Parathyroid adenoma (tissue), 2 donors: Measurements from ENCODE around the gene IGFBP2.

Experiments
- H2AFZ ChIP-seq: fragments of 300-600 bp; sonication (generic); one replicate; pipeline ENCODE4 v1.7.0; 2017; ENCODE audit warnings: antibody characterized with exemption, mild to moderate bottlenecking
- H3K27ac ChIP-seq: fragments of 300-600 bp; sonication (generic); one replicate; pipeline ENCODE4 v1.7.0; 2017
- H3K27me3 ChIP-seq: fragments of 300-600 bp; sonication (generic); one replicate; pipeline ENCODE4 v1.7.0; 2017; ENCODE audit warnings: low read length; ENCODE audit not compliant: control insufficient read depth, insufficient read depth
- H3K36me3 ChIP-seq: fragments of 300-600 bp; sonication (generic); one replicate; pipeline ENCODE4 v1.7.0; 2017; ENCODE audit warnings: low read length; ENCODE audit not compliant: control insufficient read depth, insufficient read depth
- H3K4me1 ChIP-seq: fragments of 300-600 bp; sonication (generic); one replicate; pipeline ENCODE4 v1.7.0; 2017; ENCODE audit warnings: control low read depth
- H3K4me2 ChIP-seq: fragments of 300-600 bp; sonication (generic); one replicate; pipeline ENCODE4 v1.7.0; 2017; ENCODE audit warnings: low read length
- H3K4me3 ChIP-seq: fragments of 300-600 bp; sonication (generic); one replicate; pipeline ENCODE4 v1.7.0; 2017; ENCODE audit warnings: low read depth, low read length
- H3K79me2 ChIP-seq: fragments of 300-600 bp; sonication (generic); one replicate; pipeline ENCODE4 v1.7.0; 2017; ENCODE audit warnings: control low read depth
- H3K9ac ChIP-seq: fragments of 300-600 bp; sonication (generic); one replicate; pipeline ENCODE4 v1.7.0; 2017; ENCODE audit warnings: mild to moderate bottlenecking
- H3K9me3 ChIP-seq: fragments of 300-600 bp; sonication (generic); one replicate; pipeline ENCODE4 v1.7.0; 2017; ENCODE audit warnings: low read length; ENCODE audit not compliant: control insufficient read depth
- TF ChIP-seq, protein P1 (sequence below): fragments of 300-600 bp; sonication (generic); IDR thresholded peaks from one replicate; pipeline ENCODE4 v1.7.0; 2017; ENCODE audit warnings: antibody characterized with exemption, mild to moderate bottlenecking
- donor health status: primary hyperparathyroidism.

Gene IGFBP2

DNA sequence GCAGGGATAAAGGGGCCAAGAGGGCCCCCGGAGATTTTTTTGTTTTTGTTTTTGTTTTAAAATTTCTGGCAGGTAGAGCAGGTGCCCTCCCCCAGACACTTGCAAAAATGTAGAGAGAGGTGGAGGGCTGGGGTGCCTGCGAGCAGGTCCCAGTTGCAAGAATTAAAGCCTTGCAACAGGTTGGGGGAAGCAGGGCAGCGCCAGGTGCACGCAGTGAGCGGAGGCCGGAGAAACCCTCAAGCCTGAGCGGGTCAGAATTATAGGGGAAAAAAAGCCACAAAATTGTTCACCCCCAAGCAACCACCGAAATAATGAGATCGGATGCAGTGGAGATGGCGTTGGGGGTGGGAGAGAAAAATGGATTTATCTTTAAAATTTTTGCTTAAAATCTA lies 61.6 kb downstream of the IGFBP2 start:
- Histone ChIP-seq H3K79me2 (no peaks in the 10 kb centered on the region), H3K4me2 (peak overlapping the region; percentile 94), H3K36me3 (no peaks in the 10 kb centered on the region), H3K27me3 (no peaks in the 10 kb centered on the region), H3K4me3 (peak overlapping the region; percentile 47), H3K9me3 (no peaks in the 10 kb centered on the region), H3K9ac (no peak overlapping the region), H2AFZ (no peak overlapping the region), H3K4me1 (peaks cover 2% of the 10 kb centered on the region), H3K27ac (no peak overlapping the region)
- TF ChIP-seq, protein P1, sequence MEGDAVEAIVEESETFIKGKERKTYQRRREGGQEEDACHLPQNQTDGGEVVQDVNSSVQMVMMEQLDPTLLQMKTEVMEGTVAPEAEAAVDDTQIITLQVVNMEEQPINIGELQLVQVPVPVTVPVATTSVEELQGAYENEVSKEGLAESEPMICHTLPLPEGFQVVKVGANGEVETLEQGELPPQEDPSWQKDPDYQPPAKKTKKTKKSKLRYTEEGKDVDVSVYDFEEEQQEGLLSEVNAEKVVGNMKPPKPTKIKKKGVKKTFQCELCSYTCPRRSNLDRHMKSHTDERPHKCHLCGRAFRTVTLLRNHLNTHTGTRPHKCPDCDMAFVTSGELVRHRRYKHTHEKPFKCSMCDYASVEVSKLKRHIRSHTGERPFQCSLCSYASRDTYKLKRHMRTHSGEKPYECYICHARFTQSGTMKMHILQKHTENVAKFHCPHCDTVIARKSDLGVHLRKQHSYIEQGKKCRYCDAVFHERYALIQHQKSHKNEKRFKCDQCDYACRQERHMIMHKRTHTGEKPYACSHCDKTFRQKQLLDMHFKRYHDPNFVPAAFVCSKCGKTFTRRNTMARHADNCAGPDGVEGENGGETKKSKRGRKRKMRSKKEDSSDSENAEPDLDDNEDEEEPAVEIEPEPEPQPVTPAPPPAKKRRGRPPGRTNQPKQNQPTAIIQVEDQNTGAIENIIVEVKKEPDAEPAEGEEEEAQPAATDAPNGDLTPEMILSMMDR = no peak

DNA sequence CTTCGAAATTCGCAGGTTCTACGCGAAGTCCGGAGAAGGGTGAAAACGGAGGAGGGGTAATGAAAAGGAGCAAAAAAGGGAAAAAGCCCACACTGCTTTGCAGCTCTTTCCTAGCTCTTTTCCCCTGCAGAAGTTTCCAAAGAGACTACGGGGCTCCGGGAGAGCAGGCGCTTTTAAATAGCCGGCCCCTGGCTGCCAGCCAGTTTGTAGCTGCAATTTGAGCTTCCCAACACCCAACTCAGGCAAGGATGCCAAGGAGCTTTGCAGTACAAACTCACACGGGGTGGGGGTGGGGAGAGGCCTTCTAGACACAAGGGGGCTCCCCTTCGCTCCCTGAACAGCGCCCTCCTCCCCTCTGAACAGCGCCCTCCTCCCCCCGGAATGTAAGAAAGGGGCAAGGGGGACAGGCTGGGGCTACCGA lies 62.2 kb downstream of the IGFBP2 start, which contains the start of gene IGFBP5:
IGFBP5 (minus strand) TSS at position 149 of the 421 bp plus-strand sequence. CDS start 774 bp downstream, outside the sequence.
- Histone ChIP-seq H3K79me2 (no peaks in the 10 kb centered on the region), H3K9ac (no peak within 1 kb of the TSS), H3K27me3 (no peaks in the 10 kb centered on the region), H3K9me3 (no peaks in the 10 kb centered on the region), H2AFZ (peak within 1 kb of the TSS; percentile 49), H3K4me2 (peak within 1 kb of the TSS; percentile 94), H3K4me1 (peaks cover 2% of the 10 kb centered on the region), H3K27ac (no peak within 1 kb of the TSS), H3K36me3 (no peaks in the 10 kb centered on the region), H3K4me3 (peak within 1 kb of the TSS; percentile 47)
- TF ChIP-seq, protein P1 = no peak

DNA sequence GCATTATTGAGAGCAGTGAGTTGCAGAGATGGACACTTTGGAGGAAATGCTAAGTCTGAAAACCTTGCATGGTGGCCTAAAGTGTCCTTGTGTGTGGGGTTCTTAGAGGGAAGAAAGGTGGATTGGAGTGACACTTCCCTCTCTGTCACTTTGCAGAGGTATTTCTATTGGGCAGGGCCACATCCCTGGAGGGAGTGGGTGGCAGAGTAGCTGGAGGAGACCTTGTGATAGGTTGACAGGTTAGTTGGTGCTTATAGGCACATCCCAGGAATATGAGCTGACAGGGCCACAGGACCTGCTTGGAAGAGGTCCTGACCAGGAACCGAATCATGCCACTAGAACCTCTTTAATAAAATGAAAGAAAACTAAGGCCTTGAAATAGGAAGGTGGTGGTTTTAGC lies 63.1 kb downstream of the IGFBP2 start:
- H3K4me1 ChIP-seq = peaks cover 2% of the 10 kb centered on the region
- no peaks in the 10 kb centered on the region for H3K27me3 ChIP-seq
- no peak overlapping the region for H2AFZ ChIP-seq
- no peak overlapping the region for H3K9ac ChIP-seq
- H3K79me2 ChIP-seq = no peaks in the 10 kb centered on the region
- TF ChIP-seq, protein P1 = no peak
- no peaks in the 10 kb centered on the region for H3K36me3 ChIP-seq
- no peak overlapping the region for H3K4me3 ChIP-seq
- H3K27ac ChIP-seq = no peak overlapping the region
- H3K9me3 ChIP-seq = no peaks in the 10 kb centered on the region
- H3K4me2 ChIP-seq = no peak overlapping the region

DNA sequence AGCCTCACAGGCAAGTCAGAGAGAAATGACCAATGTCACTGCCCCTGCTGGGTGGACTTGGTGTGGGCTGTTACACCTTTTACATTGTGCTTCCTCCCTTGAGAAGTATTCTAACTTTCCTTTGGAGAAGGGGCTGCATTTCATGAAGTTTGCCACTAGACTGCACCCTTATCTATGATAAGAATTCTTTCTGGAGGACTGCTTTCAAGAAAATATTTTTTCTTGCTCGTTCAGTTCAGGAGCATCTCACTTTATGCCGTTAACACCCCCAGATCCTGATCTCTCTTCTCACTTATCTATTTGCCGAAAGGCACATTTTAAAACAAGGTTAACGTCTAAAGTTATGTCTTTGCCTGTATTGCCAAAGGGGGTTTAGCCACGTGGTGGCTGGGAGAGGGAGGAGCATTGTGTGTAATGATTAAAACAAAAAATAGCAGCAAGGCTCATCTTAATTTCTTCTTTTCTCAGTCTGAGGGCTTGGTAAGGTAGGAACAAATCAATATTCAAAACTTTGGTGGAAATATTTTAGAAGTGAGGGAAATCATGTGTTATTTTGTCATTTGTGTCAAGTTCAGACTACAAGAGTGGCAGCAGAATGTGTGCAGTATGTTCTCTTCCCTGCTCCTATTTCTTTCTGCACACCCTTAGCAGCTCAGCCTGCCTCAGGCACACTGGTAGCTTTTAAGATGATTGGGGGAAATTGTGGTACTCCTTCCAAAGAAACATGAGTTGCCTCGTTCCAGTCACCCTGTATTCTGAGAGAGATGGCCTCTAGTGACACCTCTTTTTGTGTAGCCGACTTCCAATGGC lies 63.7 kb downstream of the IGFBP2 start:
- no peak overlapping the region for H3K27ac ChIP-seq
- H2AFZ ChIP-seq = no peak overlapping the region
- H3K27me3 ChIP-seq = no peaks in the 10 kb centered on the region
- TF ChIP-seq, protein P1 = peak; percentile 53
- no peak overlapping the region for H3K9ac ChIP-seq
- no peaks in the 10 kb centered on the region for H3K9me3 ChIP-seq
- H3K4me1 ChIP-seq = peaks cover 2% of the 10 kb centered on the region
- no peak overlapping the region for H3K4me2 ChIP-seq
- H3K4me3 ChIP-seq = no peak overlapping the region
- H3K36me3 ChIP-seq = no peaks in the 10 kb centered on the region
- no peaks in the 10 kb centered on the region for H3K79me2 ChIP-seq

DNA sequence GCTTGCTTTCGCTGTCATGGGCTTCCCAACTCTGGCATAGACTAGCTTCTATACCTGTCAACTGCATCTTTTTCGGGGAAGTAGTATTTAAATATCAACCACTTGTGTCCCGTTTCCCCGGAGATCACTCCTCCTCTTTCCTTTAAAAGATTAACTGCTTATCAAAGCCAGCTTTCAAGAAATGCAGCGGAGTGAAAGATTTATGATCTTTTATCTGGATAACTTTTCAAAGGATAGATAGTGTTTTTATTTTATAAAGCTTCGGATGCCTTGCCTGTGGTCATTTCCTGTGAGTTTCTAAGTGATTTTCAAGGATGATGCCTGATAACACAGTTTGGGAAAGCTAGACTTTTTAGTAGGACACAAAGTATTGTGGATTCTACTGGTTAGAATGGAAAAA lies 65.1 kb downstream of the IGFBP2 start:
- no peak overlapping the region for H3K4me3 ChIP-seq
- no peak overlapping the region for H2AFZ ChIP-seq
- H3K27me3 ChIP-seq = no peaks in the 10 kb centered on the region
- H3K9ac ChIP-seq = no peak overlapping the region
- H3K79me2 ChIP-seq = no peaks in the 10 kb centered on the region
- H3K4me2 ChIP-seq = no peak overlapping the region
- TF ChIP-seq, protein P1 = no peak
- H3K4me1 ChIP-seq = peaks cover 2% of the 10 kb centered on the region
- no peaks in the 10 kb centered on the region for H3K9me3 ChIP-seq
- no peaks in the 10 kb centered on the region for H3K36me3 ChIP-seq
- H3K27ac ChIP-seq = no peak overlapping the region
